Rectal smooth muscle tissue (tissue), 1 donor: Measurements from ENCODE around the gene MRPS10.
"Not testable (repeated sequence)": the region's sequence is repeated elsewhere in the genome, so short reads cannot be mapped to it uniquely, and the experiment has no call there.

Source experiments
- H3K27ac ChIP-seq: one replicate; pipeline ENCODE4 v1.7.0; 2013; ENCODE audit warnings: low read depth, low read length, inconsistent platforms
- H3K27me3 ChIP-seq: one replicate; pipeline ENCODE4 v1.7.0; 2013; ENCODE audit warnings: low read length; ENCODE audit not compliant: control insufficient read depth, insufficient read depth
- H3K36me3 ChIP-seq: one replicate; pipeline ENCODE4 v1.7.0; 2013; ENCODE audit warnings: low read length; ENCODE audit not compliant: control insufficient read depth, insufficient read depth
- H3K4me1 ChIP-seq: one replicate; pipeline ENCODE4 v1.7.0; 2013; ENCODE audit warnings: low read length; ENCODE audit not compliant: control insufficient read depth, insufficient read depth
- H3K4me3 ChIP-seq: one replicate; pipeline ENCODE4 v1.7.0; 2013; ENCODE audit warnings: low read length
- H3K9ac ChIP-seq: one replicate; pipeline ENCODE4 v1.7.0; 2013; ENCODE audit warnings: low read length

The MRPS10 gene

GRCh38 chr6:42199106-42199981 is 18.3 kb downstream of the MRPS10 start:
- Histone ChIP-seq H3K27ac (no peak overlapping the region), H3K27me3 (no peaks in the 10 kb centered on the region), H3K4me1 (peaks cover 8% of the 10 kb centered on the region), H3K4me3 (no peak overlapping the region), H3K9ac (no peak overlapping the region), H3K36me3 (no peaks in the 10 kb centered on the region)

DNA sequence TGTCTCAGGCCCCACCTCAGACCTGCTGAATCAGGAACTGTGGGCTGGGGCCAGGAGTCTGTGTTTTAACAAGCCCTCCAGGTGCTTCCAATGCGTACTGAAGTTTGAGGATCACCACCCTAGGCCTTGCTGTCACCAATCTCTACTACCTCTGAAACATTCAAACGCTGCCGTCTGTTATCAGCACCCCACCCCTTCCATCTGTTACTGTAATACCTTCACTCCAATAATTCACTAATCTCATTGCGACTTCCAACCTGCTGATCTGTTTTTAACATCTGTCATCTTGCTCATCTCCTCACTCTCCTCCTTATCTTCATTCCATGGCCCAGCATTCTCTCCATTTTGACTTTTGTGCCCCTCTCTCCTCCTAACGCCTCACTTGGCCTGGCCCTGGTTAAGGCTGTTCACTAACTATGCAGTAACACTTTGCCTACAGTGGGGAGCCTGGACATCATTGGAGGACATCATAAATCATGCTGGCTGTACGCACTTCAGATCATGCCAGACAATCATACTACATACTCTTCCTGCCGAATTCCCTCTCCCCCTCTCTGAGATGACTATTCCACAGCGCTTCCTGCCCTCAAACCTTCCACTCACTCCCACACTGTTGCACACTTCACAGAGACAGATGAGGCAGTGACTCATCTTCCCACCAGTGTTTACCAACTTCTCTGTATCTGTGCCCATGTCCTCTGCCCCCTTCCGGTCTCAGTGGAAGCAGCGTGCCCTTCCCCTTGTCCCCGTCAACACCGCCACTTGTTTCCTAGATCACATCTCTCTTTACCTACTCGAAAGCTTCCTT is 19.9 kb downstream of the MRPS10 start:
- Histone ChIP-seq H3K4me3 (no peak overlapping the region), H3K27ac (no peak overlapping the region), H3K9ac (no peak overlapping the region), H3K27me3 (no peaks in the 10 kb centered on the region), H3K36me3 (no peaks in the 10 kb centered on the region), H3K4me1 (peaks cover 8% of the 10 kb centered on the region)

GRCh38 chr6:42195415-42195814 is 22.2 kb downstream of the MRPS10 start:
- H3K4me3 ChIP-seq, result no peak overlapping the region
- no peaks in the 10 kb centered on the region for H3K36me3 ChIP-seq
- H3K27ac ChIP-seq, result no peak overlapping the region
- no peaks in the 10 kb centered on the region for H3K27me3 ChIP-seq
- H3K9ac ChIP-seq, result no peak overlapping the region
- H3K4me1 ChIP-seq, result peaks cover 6% of the 10 kb centered on the region

- no peak overlapping the region for H3K4me3 ChIP-seq
- H3K27me3 ChIP-seq, result no peaks in the 10 kb centered on the region
- no peak overlapping the region for H3K27ac ChIP-seq
- no peaks in the 10 kb centered on the region for H3K36me3 ChIP-seq
- no peak overlapping the region for H3K9ac ChIP-seq
- H3K4me1 ChIP-seq, result no peaks in the 10 kb centered on the region
These were observed 23.6 kb downstream of the MRPS10 start for GRCh38 chr6:42194056-42194455.

DNA sequence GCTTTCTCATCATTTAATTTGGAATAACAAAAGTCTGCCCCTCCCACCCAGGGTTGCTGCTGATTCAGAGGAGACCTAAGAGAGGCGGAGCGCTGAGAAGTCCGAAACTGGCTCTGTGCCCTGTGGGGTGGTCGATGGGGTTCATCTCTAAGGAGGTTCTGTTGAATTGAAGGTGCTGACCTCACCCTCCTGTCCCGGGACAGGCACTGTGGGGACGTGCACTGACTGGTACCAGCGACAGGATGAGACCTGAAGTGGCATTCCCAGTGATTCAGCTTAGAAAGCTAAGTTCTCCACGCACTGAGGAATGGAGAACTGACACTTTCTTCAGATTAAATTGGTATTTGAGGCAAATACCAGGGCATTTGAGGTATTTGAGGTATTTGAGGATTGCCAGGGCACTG is 24.2 kb downstream of the MRPS10 start:
- no peak overlapping the region for H3K9ac ChIP-seq
- H3K4me3 ChIP-seq, result no peak overlapping the region
- H3K27ac ChIP-seq, result no peak overlapping the region
- no peaks in the 10 kb centered on the region for H3K27me3 ChIP-seq
- H3K4me1 ChIP-seq, result no peaks in the 10 kb centered on the region
- H3K36me3 ChIP-seq, result no peaks in the 10 kb centered on the region

DNA sequence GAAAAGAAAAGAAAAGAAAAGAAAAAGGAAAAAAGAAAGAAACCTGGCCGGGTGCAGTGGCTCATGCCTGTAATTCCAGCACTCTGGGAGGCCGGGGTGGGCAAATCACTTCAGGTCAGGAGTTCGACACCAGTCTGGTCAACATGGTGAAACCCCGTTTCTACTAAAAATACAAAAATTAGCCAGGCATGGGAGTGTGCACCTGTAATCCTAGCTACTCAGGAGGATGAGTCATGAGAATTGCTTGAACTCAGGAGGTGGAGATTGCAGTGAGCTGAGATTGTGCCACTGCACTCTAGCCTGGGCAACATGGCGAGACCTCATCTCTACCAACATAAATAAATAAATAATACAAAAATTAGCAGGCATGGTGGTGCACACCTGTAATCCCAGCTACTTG is 25.3 kb downstream of the MRPS10 start:
- H3K9ac ChIP-seq, H3K4me1 ChIP-seq, H3K27me3 ChIP-seq, H3K4me3 ChIP-seq, H3K36me3 ChIP-seq, H3K27ac ChIP-seq: not testable (repeated sequence)

- Histone ChIP-seq H3K9ac (no peak overlapping the region), H3K36me3 (no peaks in the 10 kb centered on the region), H3K27ac (no peak overlapping the region), H3K4me1 (no peaks in the 10 kb centered on the region), H3K27me3 (no peaks in the 10 kb centered on the region), H3K4me3 (no peak overlapping the region)
These were observed 27.0 kb downstream of the MRPS10 start for GRCh38 chr6:42190554-42191183.

GRCh38 chr6:42188406-42188805 is 29.3 kb downstream of the MRPS10 start:
- Histone ChIP-seq H3K27ac (no peak overlapping the region), H3K4me1 (no peaks in the 10 kb centered on the region), H3K27me3 (no peaks in the 10 kb centered on the region), H3K36me3 (no peaks in the 10 kb centered on the region), H3K4me3 (no peak overlapping the region), H3K9ac (no peak overlapping the region)

DNA sequence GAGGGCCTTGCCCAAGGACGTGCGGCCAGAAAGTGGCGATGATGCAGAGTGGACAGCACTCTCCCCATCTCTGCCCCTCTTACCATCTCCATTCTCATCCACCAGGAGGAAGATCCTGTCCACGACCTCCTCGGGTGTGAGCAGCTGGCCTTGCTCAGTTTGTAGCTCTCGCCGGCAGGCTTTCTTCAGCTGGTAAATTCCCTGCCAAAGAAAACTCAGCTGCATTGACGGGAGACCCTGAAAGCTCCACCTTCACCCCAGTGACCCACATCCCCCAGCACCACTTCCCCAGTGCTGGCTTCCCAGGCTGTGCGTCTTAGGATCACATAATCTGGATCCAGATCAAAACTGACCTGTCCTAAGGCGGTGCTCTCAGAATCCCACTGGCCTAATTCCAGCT is 32.1 kb downstream of the MRPS10 start:
- Histone ChIP-seq H3K27ac (no peak overlapping the region), H3K36me3 (no peaks in the 10 kb centered on the region), H3K4me1 (no peaks in the 10 kb centered on the region), H3K27me3 (no peaks in the 10 kb centered on the region), H3K4me3 (no peak overlapping the region), H3K9ac (no peak overlapping the region)

- H3K27me3 ChIP-seq, result no peaks in the 10 kb centered on the region
- no peak overlapping the region for H3K27ac ChIP-seq
- H3K36me3 ChIP-seq, result no peaks in the 10 kb centered on the region
- H3K4me3 ChIP-seq, result no peak overlapping the region
- H3K9ac ChIP-seq, result no peak overlapping the region
- H3K4me1 ChIP-seq, result no peaks in the 10 kb centered on the region
These were observed 33.2 kb downstream of the MRPS10 start for GRCh38 chr6:42184475-42184874.

GRCh38 chr6:42182101-42182500 is 35.6 kb downstream of the MRPS10 start:
- Histone ChIP-seq H3K36me3 (no peaks in the 10 kb centered on the region), H3K27me3 (peaks cover 5% of the 10 kb centered on the region), H3K4me3 (no peak overlapping the region), H3K27ac (no peak overlapping the region), H3K4me1 (no peaks in the 10 kb centered on the region), H3K9ac (no peak overlapping the region)

DNA sequence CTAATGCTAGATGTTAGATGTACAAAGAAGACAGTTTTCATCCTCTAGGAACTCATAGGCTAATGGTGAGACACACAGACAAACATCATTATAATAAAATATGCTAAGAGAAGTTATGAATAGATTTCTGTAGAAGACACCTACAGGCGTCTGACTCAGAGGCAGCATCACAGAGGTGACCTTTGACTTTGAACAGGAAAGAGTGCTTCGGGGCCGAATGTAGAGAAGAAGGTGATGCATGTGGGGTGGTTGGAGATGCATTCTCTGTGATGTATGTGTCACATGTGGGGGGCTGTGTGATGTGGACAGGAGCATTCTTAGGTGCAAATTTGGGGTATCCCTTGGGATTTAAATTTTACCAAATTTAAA is 37.7 kb downstream of the MRPS10 start:
- peaks cover 5% of the 10 kb centered on the region for H3K27me3 ChIP-seq
- H3K9ac ChIP-seq, result no peak overlapping the region
- no peak overlapping the region for H3K4me3 ChIP-seq
- H3K4me1 ChIP-seq, result no peaks in the 10 kb centered on the region
- no peak overlapping the region for H3K27ac ChIP-seq
- H3K36me3 ChIP-seq, result no peaks in the 10 kb centered on the region
